B cell (primary cell): ENCODE measurements around the gene ATP9A.

Experiments used
- EZH2 ChIP-seq: IDR thresholded peaks from 2 replicates; pipeline ENCODE4 v1.6.1; 2012; ENCODE audit warnings: borderline replicate concordance, low read depth, mild to moderate bottlenecking, moderate library complexity, low read length; ENCODE audit not compliant: insufficient read depth, poor library complexity, severe bottlenecking
- TF ChIP-seq, protein P1 (sequence below): fragments of 200-600 bp; IDR thresholded peaks from one replicate; pipeline ENCODE4 v1.8.0; 2022; ENCODE audit warnings: antibody characterized with exemption, mild to moderate bottlenecking

DNA sequence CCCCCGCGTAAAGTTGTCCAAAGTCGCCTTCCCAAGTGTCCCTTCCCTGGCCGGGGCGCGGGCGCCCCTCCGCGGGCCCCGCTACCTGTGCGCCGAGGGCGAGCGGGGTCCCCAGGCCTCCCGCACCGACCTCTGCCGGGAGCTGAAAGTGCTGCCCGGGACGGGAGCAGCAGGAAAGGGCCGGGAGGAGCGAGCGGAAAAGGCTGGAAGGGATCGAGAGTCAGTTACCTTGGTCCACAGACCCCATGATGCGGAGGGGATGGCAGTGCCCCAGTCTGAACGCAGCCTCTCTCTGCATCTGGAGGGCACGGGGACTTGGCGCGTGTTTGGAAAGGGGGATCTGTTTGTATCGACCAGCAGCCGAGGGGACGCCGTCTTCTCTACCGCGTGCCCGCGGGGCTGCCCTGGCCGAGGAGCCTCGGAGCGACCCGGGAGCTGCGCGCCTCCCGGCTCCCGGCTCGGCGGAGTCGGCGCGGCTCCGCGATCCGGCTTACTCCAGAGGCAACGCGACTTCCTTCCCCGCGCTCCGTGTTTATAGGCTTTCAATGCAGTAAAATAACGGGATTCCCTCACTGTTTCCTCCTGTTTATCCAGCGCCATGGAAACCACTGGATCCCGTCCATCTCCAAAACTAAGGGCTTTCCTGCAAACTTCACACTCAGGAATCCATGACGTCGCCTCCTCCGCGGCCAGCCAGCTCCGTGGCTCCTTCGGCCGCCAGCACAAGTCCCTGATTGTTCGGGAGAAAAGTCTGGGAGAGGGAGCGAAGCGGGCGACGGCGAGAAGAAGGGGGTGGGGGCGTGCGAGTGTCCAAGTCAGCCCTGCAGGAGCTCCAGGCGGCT lies 205.6 kb downstream of the ATP9A start:
- TF ChIP-seq, protein P1, sequence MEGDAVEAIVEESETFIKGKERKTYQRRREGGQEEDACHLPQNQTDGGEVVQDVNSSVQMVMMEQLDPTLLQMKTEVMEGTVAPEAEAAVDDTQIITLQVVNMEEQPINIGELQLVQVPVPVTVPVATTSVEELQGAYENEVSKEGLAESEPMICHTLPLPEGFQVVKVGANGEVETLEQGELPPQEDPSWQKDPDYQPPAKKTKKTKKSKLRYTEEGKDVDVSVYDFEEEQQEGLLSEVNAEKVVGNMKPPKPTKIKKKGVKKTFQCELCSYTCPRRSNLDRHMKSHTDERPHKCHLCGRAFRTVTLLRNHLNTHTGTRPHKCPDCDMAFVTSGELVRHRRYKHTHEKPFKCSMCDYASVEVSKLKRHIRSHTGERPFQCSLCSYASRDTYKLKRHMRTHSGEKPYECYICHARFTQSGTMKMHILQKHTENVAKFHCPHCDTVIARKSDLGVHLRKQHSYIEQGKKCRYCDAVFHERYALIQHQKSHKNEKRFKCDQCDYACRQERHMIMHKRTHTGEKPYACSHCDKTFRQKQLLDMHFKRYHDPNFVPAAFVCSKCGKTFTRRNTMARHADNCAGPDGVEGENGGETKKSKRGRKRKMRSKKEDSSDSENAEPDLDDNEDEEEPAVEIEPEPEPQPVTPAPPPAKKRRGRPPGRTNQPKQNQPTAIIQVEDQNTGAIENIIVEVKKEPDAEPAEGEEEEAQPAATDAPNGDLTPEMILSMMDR = no peak
- no peak for TF ChIP-seq EZH2
